Measurements from ENCODE around the gene OR10H3. TPM values are rescaled to one million over a fixed set of nuclear protein-coding genes. Genes with fewer than 3 reads are reported as not detected.

OR10H3 gene
- total and polyA plus RNA-seq, 2 of the 8 experiments (the other 6 are each of a cell fraction or from before 2014, with no cell fraction given) = not detected

DNA sequence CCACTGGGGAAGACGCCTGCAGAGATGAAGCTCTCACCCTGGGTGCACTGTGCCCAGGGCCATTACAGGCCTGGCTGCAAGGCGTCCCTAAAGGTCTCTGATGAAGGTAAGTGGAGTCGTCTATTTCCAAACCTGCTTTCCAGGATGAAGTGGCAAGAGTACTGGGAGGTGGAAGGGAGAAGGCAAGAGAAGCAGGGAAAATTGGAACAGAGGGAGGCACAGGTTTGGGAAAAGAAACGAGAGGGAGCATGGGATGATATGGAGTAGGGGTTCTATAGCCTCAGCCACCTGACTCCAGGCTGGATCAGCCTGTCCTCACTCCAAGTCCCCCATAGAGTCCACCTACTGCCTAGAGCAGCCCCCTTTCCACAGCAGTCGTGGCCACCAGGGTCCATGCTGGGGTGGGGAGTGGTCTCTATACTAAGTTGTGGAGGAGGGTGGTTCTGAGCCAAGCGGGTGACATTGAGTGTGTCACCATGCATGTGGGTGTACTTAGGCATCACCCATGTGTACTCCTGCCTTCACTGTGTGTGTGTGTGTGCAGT is 49.9 kb downstream of the OR10H3 start, which contains the start of gene OR10H5:
TSS of gene OR10H5 (plus strand) at position 51 of the 545 bp plus-strand sequence. CDS start 6,388 bp downstream, outside the sequence.
- no peak for DNase-seq (ENCODE audit: low read depth in 1 of 2, low spot score in 2 of 2)
- WGBS, 2 experiments (ENCODE audit: extremely low coverage in 1 of 2, insufficient coverage in 1 of 2, insufficient read length in 1 of 2, insufficient replicate concordance in 2 of 2, low coverage in 1 of 2, low lambda C conversion rate in 2 of 2, missing lambda C conversion rate in 1 of 2) = 67% methylated on average over 6 of the region's 6 CpGs; no CpG with 5 or more reads in 1 of the 2 experiments

More for the DNA sequence above, 49.9 kb downstream of the OR10H3 start, which contains the start of gene OR10H5:
- no peaks in the 10 kb centered on the region for H3K23me2 ChIP-seq (ENCODE audit: low read depth, low read length)
- ChIA-PET POLR2A (ENCODE audit: partially characterized antibody) (no interaction called here), CTCF (ENCODE audit: partially characterized antibody) (no interaction called here)
- TF ChIP-seq SIRT6 (IDR thresholded peaks at IDR 0.05; ENCODE audit: low read length) (no peak), TBP (IDR thresholded peaks at IDR 0.05; ENCODE audit: low read depth, low read length) (no peak), RAD21 (IDR thresholded peaks at IDR 0.05 in 1 of 2, conservative IDR thresholded peaks at IDR 0.05 in 1 of 2; ENCODE audit: low read depth in 2 of 2, low read length in 2 of 2) (no peak), RNF2 (IDR thresholded peaks at IDR 0.05; ENCODE audit: borderline replicate concordance, low read depth, low read length, missing control alignments, poor library complexity, severe bottlenecking) (no peak), EP300 (IDR thresholded peaks at IDR 0.05; ENCODE audit: borderline replicate concordance in 1 of 2, low read depth in 2 of 2, low read length in 2 of 2) (no peak), RBBP5 (IDR thresholded peaks at IDR 0.05; ENCODE audit: borderline replicate concordance, low read depth, low read length) (no peak)
- H4K8ac ChIP-seq (ENCODE audit: extremely low read depth, insufficient read depth, low read length) = no peak within 1 kb of the TSS
- no peak within 1 kb of the TSS for H2AK5ac ChIP-seq (ENCODE audit: low read depth, low read length)
- no peak within 1 kb of the TSS for H3K14ac ChIP-seq (ENCODE audit: insufficient read length)
- H3K4me3 ChIP-seq (ENCODE audit: extremely low read depth in 1 of 4, insufficient read depth in 2 of 4, low read depth in 3 of 4, low read length in 4 of 4) = no peak within 1 kb of the TSS
- H3K4ac ChIP-seq (replicated peaks; ENCODE audit: insufficient read length, low read depth, low read length) = no peak within 1 kb of the TSS
- FAIRE-seq = no peak
- H4K91ac ChIP-seq (replicated peaks; ENCODE audit: insufficient read length, low read length) = no peak within 1 kb of the TSS
- no peaks in the 10 kb centered on the region for H3K79me2 ChIP-seq (ENCODE audit: control insufficient read depth in 1 of 2, insufficient read depth in 2 of 2, low read length in 2 of 2)
- H3K9me3 ChIP-seq (ENCODE audit: insufficient read depth in 2 of 2, low read depth in 1 of 2, low read length in 1 of 2) = peaks cover 40 to 71% of the 10 kb centered on the region in 2 experiments
- no peak within 1 kb of the TSS for H2BK5ac ChIP-seq (ENCODE audit: low read depth, low read length)
- no peak within 1 kb of the TSS for H2BK20ac ChIP-seq (ENCODE audit: low read length)
- H3K4me2 ChIP-seq (ENCODE audit: insufficient read depth in 1 of 2, low read depth in 2 of 2, low read length in 2 of 2) = no peak within 1 kb of the TSS
- H2BK120ac ChIP-seq (replicated peaks; ENCODE audit: low read depth, low read length) = no peak within 1 kb of the TSS
- no peak within 1 kb of the TSS for H3K18ac ChIP-seq (ENCODE audit: extremely low read depth, low read length)
- H3K27ac ChIP-seq (ENCODE audit: low read depth, low read length) = no peak within 1 kb of the TSS
- H3K56ac ChIP-seq (replicated peaks; ENCODE audit: insufficient read length, low read depth, low read length) = no peak within 1 kb of the TSS
- no peak within 1 kb of the TSS for H3K9ac ChIP-seq (replicated peaks in 1 of 4; ENCODE audit: extremely low read depth in 1 of 4, low read depth in 3 of 4, low read length in 3 of 4)
- H4K20me1 ChIP-seq (replicated peaks in 1 of 2; ENCODE audit: control insufficient read depth in 1 of 2, insufficient read depth in 2 of 2, low read length in 2 of 2) = no peaks in the 10 kb centered on the region
- H2BK12ac ChIP-seq (ENCODE audit: low read depth, low read length) = no peak within 1 kb of the TSS
- H3K36me3 ChIP-seq (ENCODE audit: control insufficient read depth in 2 of 4, insufficient read depth in 4 of 4, low read length in 3 of 4) = no peaks in the 10 kb centered on the region
- H2BK15ac ChIP-seq (ENCODE audit: low read length) = no peak within 1 kb of the TSS
- H3K23ac ChIP-seq (ENCODE audit: insufficient read length) = no peak within 1 kb of the TSS
- no peaks in the 10 kb centered on the region for H3K27me3 ChIP-seq (replicated peaks in 1 of 4; ENCODE audit: control insufficient read depth in 3 of 4, extremely low read depth in 1 of 4, insufficient read depth in 3 of 4, low read length in 3 of 4)
- no peak within 1 kb of the TSS for H2AFZ ChIP-seq (ENCODE audit: low read length)
- no peaks in the 10 kb centered on the region for H3K4me1 ChIP-seq (replicated peaks in 1 of 4; ENCODE audit: control insufficient read depth in 3 of 4, insufficient read depth in 4 of 4, low read length in 3 of 4)
- H3K79me1 ChIP-seq (ENCODE audit: low read depth, low read length) = no peaks in the 10 kb centered on the region
- no peak within 1 kb of the TSS for H4K5ac ChIP-seq (ENCODE audit: insufficient read length, low read depth, low read length)
